Endothelial cell of umbilical vein (primary cell): ENCODE results near the gene VSNL1. TPM values are rescaled to one million over a fixed set of nuclear protein-coding genes. Genes with fewer than 3 reads are reported as not detected.

ENCODE experiments used
- BruUV-seq: library from RNA; stranded (reverse); fragments of 400-500 nt; replicated peaks from 2 replicates; lab custom pipeline; 2021; lab: Mats Ljungman, UMichigan
- CTCF ChIA-PET: fragments of 300-600, 350-600 bp; sonication (Branson Sonifier 250); formaldehyde crosslinking; loops from one replicate; lab custom pipeline; 2021; ENCODE audit warnings: antibody characterized with exemption, inconsistent platforms; lab: Charles Lee
- POLR2A ChIA-PET: fragments of 300-600, 350-600 bp; sonication (Branson Sonifier 250); formaldehyde crosslinking; loops from one replicate; lab custom pipeline; 2021; ENCODE audit warnings: antibody characterized with exemption, inconsistent platforms; lab: Charles Lee
- DNase-seq: peaks from one replicate; pipeline ENCODE4 v3.0.0-alpha.2; 2011; ENCODE audit warnings: low read depth, low spot score
- FAIRE-seq: peaks from 2 replicates; lab custom pipeline; 2011; peaks lifted over from hg19 to GRCh38; lab: Jason Lieb, UNC
- H2AFZ ChIP-seq: 2 replicates; pipeline ENCODE4 v1.6.0; 2012; ENCODE audit warnings: low read depth, low read length, control low read depth, inconsistent platforms
- H3K27ac ChIP-seq: 2 replicates; pipeline ENCODE4 v1.5.1; 2011; ENCODE audit warnings: low read depth, mild to moderate bottlenecking, control low read depth, low read length, moderate library complexity; ENCODE audit not compliant: insufficient read depth
- H3K27me3 ChIP-seq, 2 experiments: 2 replicates each; pipeline versions ENCODE4 v1.6.0 to v1.6.1; 2011; ENCODE audit warnings: low read length in 2 of 2, mixed read lengths in 1 of 2; ENCODE audit not compliant: control insufficient read depth in 2 of 2, insufficient read depth in 2 of 2
- H3K36me3 ChIP-seq, 2 experiments: 2 replicates in 1 of 2; 3 replicates in 1 of 2; pipeline ENCODE4 v1.5.1; 2011; ENCODE audit warnings: low read length in 2 of 2, mild to moderate bottlenecking in 1 of 2, moderate library complexity in 1 of 2; ENCODE audit not compliant: control insufficient read depth in 2 of 2, insufficient read depth in 2 of 2; ENCODE audit errors: extremely low read depth in 1 of 2
- H3K4me1 ChIP-seq: 3 replicates; pipeline ENCODE4 v1.5.1; 2011; ENCODE audit warnings: mild to moderate bottlenecking, low read length; ENCODE audit not compliant: control insufficient read depth, insufficient read depth; ENCODE audit errors: extremely low read depth
- H3K4me2 ChIP-seq: 2 replicates; pipeline ENCODE4 v1.6.1; 2011; ENCODE audit warnings: low read length, control low read depth, mixed read lengths; ENCODE audit not compliant: insufficient read depth
- H3K4me3 ChIP-seq, 3 experiments: fragments of 200-600 bp in 1 of 3; sonication (generic), shearing (Covaris generic) in 1 of 3; replicated peaks in 1 of 3; 2 replicates each; pipeline ENCODE4 v1.5.1; 2011 to 2016; ENCODE audit warnings: control low read depth in 3 of 3, low read length in 3 of 3, mild to moderate bottlenecking in 2 of 3, inconsistent platforms in 1 of 3, low read depth in 1 of 3, moderate library complexity in 1 of 3; ENCODE audit not compliant: insufficient read depth in 1 of 3
- H3K79me2 ChIP-seq: 2 replicates; pipeline ENCODE4 v1.6.0; 2012; ENCODE audit warnings: low read length, inconsistent platforms; ENCODE audit not compliant: control insufficient read depth, insufficient read depth
- H3K9ac ChIP-seq: replicated peaks from 2 replicates; pipeline ENCODE3; 2011; ENCODE audit warnings: low read length, control low read depth; ENCODE audit not compliant: insufficient read depth; ENCODE audit errors: extremely low read depth
- H3K9me1 ChIP-seq: replicated peaks from 3 replicates; pipeline ENCODE4 v1.6.0; 2011; ENCODE audit warnings: mild to moderate bottlenecking, low read length; ENCODE audit not compliant: control insufficient read depth, insufficient read depth; ENCODE audit errors: extremely low read depth
- H3K9me3 ChIP-seq: replicated peaks from 2 replicates; pipeline ENCODE4 v1.5.1; 2012; ENCODE audit warnings: low read length, inconsistent platforms; ENCODE audit not compliant: control insufficient read depth, insufficient read depth
- H4K20me1 ChIP-seq: replicated peaks from 2 replicates; pipeline ENCODE3; 2011; ENCODE audit warnings: mild to moderate bottlenecking, low read length; ENCODE audit not compliant: control insufficient read depth, insufficient read depth; ENCODE audit errors: extremely low read depth
- EZH2 ChIP-seq: IDR thresholded peaks from 2 replicates; pipeline ENCODE4 v1.6.1; 2012; ENCODE audit warnings: borderline replicate concordance, low read depth, mild to moderate bottlenecking, moderate library complexity, low read length, inconsistent platforms; ENCODE audit not compliant: severe bottlenecking
- FOS ChIP-seq: IDR thresholded peaks from 2 replicates; pipeline ENCODE4 v1.6.1; 2011; ENCODE audit warnings: mild to moderate bottlenecking, low read length, moderate library complexity, borderline replicate concordance; ENCODE audit not compliant: insufficient read depth
- GATA2 ChIP-seq: IDR thresholded peaks from 2 replicates; pipeline ENCODE4 v1.7.0; 2011; ENCODE audit warnings: low read depth, mild to moderate bottlenecking, moderate library complexity, mixed read lengths, low read length; ENCODE audit not compliant: insufficient read length, insufficient read depth
- JUN ChIP-seq: IDR thresholded peaks from 2 replicates; pipeline ENCODE4 v1.6.1; 2011; ENCODE audit warnings: borderline replicate concordance, low read depth; ENCODE audit not compliant: insufficient read length, insufficient read depth
- MYC ChIP-seq: IDR thresholded peaks from one replicate; pipeline ENCODE4 v1.6.1; 2011; ENCODE audit warnings: mild to moderate bottlenecking, low read depth, low read length
- POLR2A ChIP-seq: IDR thresholded peaks from 2 replicates; pipeline ENCODE4 v1.6.1; 2012; ENCODE audit warnings: low read depth, mild to moderate bottlenecking, control low read depth, low read length
- POLR2AphosphoS5 ChIP-seq: IDR thresholded peaks from 2 replicates; pipeline ENCODE4 v1.6.1; 2012; ENCODE audit warnings: low read depth, mild to moderate bottlenecking, control low read depth, low read length, moderate library complexity; ENCODE audit not compliant: insufficient read depth
- dilution Hi-C: fragments of 300-500 bp; cut with MboI; formaldehyde crosslinking; loops from one replicate; pipeline ENCODE4 v1.15.0; 2019; ENCODE audit warnings: low sequenced_read_pairs; ENCODE audit not compliant: extremely low pct_ligation_motif_present
- intact Hi-C: fragments of 100-400 bp; cut with micrococcal nuclease; formaldehyde crosslinking; loops from one replicate; pipeline ENCODE4 v1.10.0; 2022
- polyA plus RNA-seq, 4 experiments: library from polyadenylated mRNA; depleted of rRNA in 3 of 4; stranded (reverse) in 3 of 4; unstranded in 1 of 4; fragments of >200 nt; gene quantifications; 2 replicates each; pipeline versions ENCODE4 v1.2.1 to v1.2.3, GENCODE V29; 2011 to 2012; ENCODE audit warnings: missing spikeins in 1 of 4
- total RNA-seq: library from RNA; stranded (reverse); gene quantifications from 2 replicates; pipeline ENCODE4 v1.2.3, GENCODE V29; 2021
- TF ChIP-seq, protein P1 (sequence below): IDR thresholded peaks from 2 replicates; pipeline ENCODE4 v1.6.1; 2011; ENCODE audit not compliant: insufficient read depth, insufficient read length
- TF ChIP-seq, protein P2 (sequence below), 2 donors: IDR thresholded peaks; 1 replicate in 1 of 2; 2 replicates in 1 of 2; pipeline ENCODE4 v1.5.1; 2011; ENCODE audit warnings: low read length in 2 of 2, mild to moderate bottlenecking in 2 of 2, moderate library complexity in 2 of 2, control low read depth in 1 of 2, inconsistent platforms in 1 of 2, low read depth in 1 of 2; ENCODE audit not compliant: insufficient read depth in 1 of 2; ENCODE audit errors: extremely low read depth in 1 of 2

VSNL1 gene
- total and polyA plus RNA-seq, 2 donors (not counting 3 experiments of a cell fraction or from before 2014, with no cell fraction given), result not detected

GRCh38 chr2:17607379-17607778 lies 66.9 kb downstream of the VSNL1 start:
- no peaks in the 10 kb centered on the region for H3K36me3 ChIP-seq
- no peak for DNase-seq
- no peak overlapping the region for H3K4me3 ChIP-seq
- no peaks in the 10 kb centered on the region for H3K27me3 ChIP-seq
- BruUV-seq, result no TSS peak
- CTCF ChIA-PET, result interaction anchor here (1.1 kb wide), 1 partner anchor 63 kb away, joined by 3 read pairs; no protein-coding TSS in a partner anchor
- H3K9me3 ChIP-seq, result no peaks in the 10 kb centered on the region
- H3K9me1 ChIP-seq, result no peaks in the 10 kb centered on the region
- intact Hi-C loops (no loop called here), dilution Hi-C loops (no loop called here)
- no peak overlapping the region for H3K27ac ChIP-seq
- FAIRE-seq, result no peak
- POLR2A ChIA-PET, result no interaction called here
- H3K4me1 ChIP-seq, result no peaks in the 10 kb centered on the region
- no peak overlapping the region for H3K9ac ChIP-seq
- no peak for TF ChIP-seq POLR2AphosphoS5
- no peaks in the 10 kb centered on the region for H4K20me1 ChIP-seq
- H2AFZ ChIP-seq, result no peak overlapping the region
- H3K79me2 ChIP-seq, result no peaks in the 10 kb centered on the region
- H3K4me2 ChIP-seq, result no peak overlapping the region

DNA sequence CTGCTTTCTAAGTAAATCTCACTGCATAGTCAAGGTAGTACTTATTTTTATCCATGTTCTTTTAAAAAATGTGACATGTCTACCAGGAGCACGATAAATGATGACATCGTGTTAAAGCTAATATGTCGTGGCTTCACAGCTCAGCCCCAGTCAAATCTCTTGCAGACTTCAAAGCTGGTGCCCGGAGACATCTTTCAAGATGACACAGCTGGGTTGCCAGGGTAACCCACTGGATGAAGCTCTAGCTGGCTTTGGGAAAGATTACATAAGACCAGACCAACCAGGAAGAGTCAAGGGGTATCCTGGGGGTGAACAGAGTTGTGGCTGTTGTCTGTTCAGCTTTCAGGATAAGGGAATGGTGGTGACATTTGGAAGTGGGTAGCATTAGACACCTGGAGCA lies 67.8 kb downstream of the VSNL1 start:
- intact Hi-C loops (no loop called here), dilution Hi-C loops (no loop called here)
- no peak overlapping the region for H3K4me3 ChIP-seq
- ChIA-PET CTCF (interaction anchor here (1.1 kb wide), 1 partner anchor 62 kb away, joined by 3 read pairs; no protein-coding TSS in a partner anchor), POLR2A (no interaction called here)
- no peak overlapping the region for H2AFZ ChIP-seq
- FAIRE-seq (no peak), DNase-seq (no peak)
- no peak overlapping the region for H3K9ac ChIP-seq
- H3K4me1 ChIP-seq, result no peaks in the 10 kb centered on the region
- H3K4me2 ChIP-seq, result no peak overlapping the region
- H3K9me3 ChIP-seq, result no peaks in the 10 kb centered on the region
- BruUV-seq, result no TSS peak
- H3K9me1 ChIP-seq, result no peaks in the 10 kb centered on the region
- TF ChIP-seq, protein P1, sequence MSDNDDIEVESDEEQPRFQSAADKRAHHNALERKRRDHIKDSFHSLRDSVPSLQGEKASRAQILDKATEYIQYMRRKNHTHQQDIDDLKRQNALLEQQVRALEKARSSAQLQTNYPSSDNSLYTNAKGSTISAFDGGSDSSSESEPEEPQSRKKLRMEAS, result no peak
- TF ChIP-seq, protein P2, sequence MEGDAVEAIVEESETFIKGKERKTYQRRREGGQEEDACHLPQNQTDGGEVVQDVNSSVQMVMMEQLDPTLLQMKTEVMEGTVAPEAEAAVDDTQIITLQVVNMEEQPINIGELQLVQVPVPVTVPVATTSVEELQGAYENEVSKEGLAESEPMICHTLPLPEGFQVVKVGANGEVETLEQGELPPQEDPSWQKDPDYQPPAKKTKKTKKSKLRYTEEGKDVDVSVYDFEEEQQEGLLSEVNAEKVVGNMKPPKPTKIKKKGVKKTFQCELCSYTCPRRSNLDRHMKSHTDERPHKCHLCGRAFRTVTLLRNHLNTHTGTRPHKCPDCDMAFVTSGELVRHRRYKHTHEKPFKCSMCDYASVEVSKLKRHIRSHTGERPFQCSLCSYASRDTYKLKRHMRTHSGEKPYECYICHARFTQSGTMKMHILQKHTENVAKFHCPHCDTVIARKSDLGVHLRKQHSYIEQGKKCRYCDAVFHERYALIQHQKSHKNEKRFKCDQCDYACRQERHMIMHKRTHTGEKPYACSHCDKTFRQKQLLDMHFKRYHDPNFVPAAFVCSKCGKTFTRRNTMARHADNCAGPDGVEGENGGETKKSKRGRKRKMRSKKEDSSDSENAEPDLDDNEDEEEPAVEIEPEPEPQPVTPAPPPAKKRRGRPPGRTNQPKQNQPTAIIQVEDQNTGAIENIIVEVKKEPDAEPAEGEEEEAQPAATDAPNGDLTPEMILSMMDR (IDR thresholded peaks at IDR 0.05; ENCODE audit: extremely low read depth in 1 of 2, insufficient read depth in 1 of 2, low read depth in 1 of 2, low read length in 2 of 2), result no peak
- TF ChIP-seq EZH2, result no peak
- TF ChIP-seq POLR2AphosphoS5, result no peak
- TF ChIP-seq FOS, result no peak
- TF ChIP-seq POLR2A, result no peak
- TF ChIP-seq JUN, result no peak
- no peak for TF ChIP-seq MYC
- TF ChIP-seq GATA2, result no peak
- no peaks in the 10 kb centered on the region for H3K27me3 ChIP-seq
- no peaks in the 10 kb centered on the region for H3K79me2 ChIP-seq
- H3K27ac ChIP-seq, result no peak overlapping the region
- H4K20me1 ChIP-seq, result no peaks in the 10 kb centered on the region
- H3K36me3 ChIP-seq, result no peaks in the 10 kb centered on the region
